Stimulated activated CD4-positive, alpha-beta T cell treated with anti-CD3 and anti-CD28 coated beads, Interleukin-1b, Interleukin-23, amount 100 ng/mL, for 48 hours (primary cell): ENCODE measurements around the gene RNF144A.

Experiments used
- DNase-seq: peaks from one replicate; pipeline ENCODE4 v3.0.0-alpha.2; 2020

RNF144A gene

DNA sequence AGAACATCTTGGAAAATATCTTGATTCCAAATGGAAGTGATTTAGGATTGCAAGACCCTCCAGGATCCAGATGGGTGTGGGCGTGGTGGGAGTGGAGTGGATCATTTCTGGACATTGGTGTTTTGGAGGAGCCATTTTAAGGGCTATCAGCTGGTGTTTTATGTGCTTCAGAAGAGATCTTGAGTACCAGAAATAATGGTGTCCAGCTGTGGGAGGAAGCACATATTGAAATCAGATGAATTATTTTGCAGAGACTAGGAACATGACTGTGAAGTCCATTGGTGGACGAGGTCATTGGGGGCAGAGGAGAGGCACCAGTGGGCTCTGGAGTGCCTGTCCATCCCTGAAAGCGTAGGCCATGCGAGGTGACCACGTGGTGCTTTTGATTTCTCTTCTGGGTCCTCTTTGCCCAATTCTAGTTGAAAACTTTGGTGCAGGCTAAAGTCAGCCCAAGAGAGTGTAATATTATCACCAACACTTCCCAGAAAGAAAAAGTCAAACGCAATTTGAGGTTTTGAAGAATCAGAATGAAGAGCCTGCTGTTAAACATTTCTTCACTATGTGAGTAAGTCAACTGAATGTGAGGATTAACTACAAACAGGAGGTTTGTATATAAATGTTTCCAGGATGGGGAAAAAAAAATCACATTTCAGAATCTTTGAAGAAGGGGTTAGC, 31.6 kb downstream of the RNF144A start:
- DNase-seq = no peak

DNA sequence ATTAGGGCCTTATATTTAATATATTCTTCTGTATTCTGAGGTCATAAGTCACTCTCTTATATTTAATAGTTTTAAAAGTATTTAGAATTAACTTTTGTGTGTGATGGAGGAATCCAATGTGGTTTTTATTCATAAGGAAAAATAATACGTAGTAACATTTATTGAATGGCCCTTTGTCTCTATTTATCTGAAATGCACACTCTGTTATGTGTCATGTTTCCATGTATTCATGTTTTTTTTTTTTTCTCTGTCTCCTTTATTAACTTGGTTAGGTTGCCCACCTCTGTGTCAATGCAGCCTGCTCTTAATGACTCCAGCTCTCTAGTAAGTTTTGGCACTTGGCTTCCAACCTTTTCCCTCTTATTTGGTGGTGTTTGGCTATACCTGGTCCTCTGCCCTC, 33.8 kb downstream of the RNF144A start:
- DNase-seq = no peak

DNA sequence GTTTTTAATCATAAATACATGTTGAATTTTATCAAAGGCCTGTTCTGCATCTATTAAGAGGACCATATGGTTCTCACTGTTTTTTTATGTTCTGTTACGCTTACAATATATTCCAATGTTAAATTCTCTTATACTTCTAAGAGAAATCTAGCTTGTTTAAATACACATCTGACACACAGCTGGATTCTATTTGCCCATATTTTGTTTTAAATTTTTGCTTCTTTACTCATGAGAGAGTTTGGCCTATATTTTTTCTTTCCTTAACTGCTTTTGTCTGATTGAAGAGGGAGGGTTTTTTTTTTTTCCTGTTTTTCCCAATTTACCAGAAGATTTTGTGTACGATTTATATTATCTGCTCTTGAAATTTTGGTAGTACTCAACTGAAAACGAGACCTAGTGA, 34.9 kb downstream of the RNF144A start:
- DNase-seq = no peak

DNA sequence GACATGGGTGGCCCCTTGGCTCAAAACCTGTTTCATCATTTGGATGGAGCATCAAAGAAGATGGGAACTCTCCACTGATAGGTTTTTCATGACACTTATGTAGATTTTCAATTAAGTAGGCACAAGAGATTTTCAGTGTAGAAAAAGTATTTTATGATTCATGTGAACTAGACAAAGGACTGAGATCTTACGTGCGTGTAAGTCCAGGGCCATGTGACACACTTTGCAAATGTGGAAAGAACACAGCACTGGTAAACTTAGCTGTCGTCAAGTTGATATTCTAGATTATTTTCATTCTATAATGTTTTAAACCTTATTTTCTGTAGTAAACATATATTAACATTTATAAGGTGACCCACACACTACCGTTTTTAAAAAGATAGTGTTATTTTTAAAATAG, 37.4 kb downstream of the RNF144A start:
- no peak for DNase-seq

DNA sequence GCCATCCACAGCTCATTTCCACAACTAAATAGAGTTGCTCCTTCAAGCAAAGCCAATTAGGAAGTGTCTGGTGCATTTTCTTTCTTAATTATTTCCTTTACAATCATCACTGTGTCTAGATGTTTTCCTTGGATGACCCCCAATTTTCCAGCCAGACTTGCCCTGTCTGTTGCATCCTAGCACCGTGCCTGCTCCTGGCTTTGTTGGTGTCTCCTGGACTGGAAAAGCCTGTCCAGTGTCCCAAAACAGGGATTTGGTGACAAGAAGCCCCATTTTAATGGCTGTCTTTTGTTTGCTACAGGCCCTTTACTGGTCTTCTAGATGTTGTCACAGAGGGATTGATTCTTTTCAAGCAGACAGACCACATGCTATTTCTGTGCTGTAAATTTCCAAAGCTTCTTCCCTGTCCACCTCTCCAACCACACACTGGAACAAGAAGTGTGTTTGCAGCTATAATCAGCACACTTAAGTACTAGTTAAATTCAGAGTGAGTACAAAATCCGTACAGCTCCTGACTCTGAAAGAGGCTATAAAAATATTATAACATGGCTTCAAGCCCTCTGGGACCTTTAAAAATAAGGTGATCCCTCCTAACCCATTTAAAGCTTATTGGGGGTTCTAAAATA, 38.4 kb downstream of the RNF144A start:
- no peak for DNase-seq

DNA sequence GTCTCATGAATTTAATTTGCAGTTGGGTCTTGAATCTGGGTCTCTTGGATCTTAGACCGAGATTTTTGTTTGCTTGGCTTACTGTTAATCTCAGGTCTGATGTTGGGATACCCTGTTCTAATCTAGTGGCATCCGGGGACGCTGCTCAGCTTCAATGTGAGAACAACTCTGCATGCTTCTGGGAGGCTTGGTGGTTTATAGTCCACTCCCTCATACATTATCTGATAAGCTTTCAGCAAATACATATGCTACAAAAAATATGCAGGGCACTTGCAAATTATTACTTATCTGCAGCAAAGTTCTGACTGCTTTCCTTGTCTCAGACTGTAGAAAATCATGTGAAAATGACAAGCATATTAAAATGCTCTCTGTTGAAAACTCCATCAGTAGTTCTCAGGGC, 39.4 kb downstream of the RNF144A start:
- DNase-seq = no peak

DNA sequence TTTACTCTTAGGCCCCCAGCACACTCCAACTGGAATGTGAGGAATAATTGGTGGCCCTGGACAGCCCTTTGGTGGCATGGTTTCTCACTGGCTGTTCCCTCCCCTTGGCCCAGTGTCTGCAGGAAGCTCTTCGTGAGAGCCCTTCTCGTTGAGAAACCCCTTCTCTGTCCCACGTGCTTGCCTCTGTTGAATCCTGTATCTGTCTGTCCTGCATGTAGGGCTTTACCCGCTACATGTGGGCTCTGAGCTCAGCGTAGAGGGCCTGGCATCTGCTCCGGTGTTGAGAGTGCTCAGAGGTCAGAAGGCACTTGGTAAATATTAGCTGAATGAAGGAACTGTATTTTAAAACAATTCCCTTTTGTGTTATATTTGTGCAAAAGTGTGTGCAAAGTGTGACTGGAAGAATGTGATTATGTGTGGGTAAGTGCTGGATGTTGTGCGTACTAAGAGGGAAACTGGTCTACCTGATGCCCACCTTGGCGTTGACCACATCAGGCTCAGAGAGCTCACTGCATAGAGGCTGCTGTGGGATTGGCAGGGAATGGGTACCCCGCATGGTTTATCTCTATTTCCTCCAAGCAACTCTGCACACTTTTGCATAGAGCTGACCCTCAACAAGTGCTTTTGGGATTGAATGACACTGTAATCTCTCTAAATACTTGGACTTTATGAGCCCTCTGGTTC, 40.0 kb downstream of the RNF144A start:
- no peak for DNase-seq

DNA sequence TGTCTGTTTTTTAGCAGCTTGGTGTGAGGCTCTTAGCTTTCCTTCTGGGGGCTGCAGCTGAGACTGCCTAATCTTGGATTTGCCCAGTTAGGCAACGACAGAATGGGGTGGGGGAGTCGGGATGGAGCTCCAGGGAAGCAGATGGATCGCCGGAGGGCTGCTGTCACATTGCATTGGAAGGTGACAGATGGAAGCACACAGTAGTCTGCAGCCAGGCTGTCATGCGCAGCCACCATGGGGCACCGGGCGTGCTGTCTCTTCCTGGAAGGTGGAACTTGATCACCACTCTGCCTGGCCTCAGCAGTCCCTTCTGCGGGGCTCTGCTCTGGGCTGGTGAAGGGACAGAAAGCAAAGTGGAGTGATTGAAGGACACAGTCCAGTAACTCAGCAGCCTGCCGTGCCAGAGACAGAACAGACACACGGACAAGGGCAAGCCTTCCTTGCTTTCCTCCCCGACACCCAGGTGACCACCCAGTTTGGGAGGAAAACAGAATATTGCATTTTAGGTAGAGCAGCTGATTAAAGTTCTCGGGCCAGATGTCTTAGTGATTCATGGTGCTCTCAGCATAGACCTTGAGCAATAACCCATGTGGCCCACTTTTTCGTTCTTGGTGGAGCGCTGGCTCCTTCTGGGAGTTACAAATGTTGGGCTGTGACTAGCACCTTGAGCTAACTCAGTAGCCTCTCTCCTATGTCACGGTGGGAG, 40.9 kb downstream of the RNF144A start:
- no peak for DNase-seq

DNA sequence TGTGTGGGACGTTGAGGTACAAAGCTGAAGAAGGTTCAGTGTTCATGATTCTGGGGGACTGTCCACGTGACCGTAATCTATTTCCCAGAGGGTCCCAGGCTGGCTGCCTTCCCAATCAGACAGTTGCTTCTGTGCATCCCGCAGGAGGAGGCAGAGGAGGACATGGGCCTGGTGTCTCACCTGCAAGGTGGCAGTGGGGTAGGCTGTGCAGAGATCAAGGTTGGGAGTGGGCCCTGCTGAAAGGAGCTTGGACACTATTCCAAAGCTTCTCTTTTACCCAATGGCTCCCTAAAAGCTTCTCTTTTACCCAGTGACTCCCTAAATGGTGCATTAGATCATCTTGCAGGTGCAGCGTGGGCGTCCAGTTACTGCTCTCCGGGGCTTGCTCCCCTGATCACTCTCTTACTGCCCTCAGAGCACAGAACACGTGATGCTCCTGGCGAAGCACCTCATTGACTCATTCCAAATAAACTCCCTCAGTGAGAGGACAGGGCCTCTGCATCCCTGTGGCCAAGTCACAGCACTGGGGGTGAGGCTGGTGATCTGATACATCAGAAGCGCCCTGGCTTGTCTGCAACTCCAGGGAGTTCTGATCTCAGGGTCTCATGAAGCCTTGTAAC, 41.5 kb downstream of the RNF144A start:
- no peak for DNase-seq

DNA sequence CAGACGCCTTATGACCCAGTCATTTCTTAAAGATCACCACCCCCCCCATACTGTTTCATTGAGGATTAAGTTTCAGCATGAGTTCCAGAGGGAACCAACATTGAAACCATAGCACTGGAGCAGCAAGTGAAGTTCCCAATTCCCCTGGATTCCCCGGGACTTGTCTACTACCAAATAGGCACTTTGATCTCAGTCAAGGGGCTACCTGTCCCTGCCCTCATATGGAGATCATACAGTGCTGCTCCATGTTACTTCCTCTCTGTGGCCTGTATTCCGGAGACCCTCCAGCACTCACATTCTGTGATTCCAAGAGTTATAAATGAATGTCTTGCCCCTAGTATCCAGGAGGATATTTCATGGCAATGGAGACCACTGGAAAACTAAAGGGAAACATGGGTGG, 42.5 kb downstream of the RNF144A start:
- no peak for DNase-seq

DNA sequence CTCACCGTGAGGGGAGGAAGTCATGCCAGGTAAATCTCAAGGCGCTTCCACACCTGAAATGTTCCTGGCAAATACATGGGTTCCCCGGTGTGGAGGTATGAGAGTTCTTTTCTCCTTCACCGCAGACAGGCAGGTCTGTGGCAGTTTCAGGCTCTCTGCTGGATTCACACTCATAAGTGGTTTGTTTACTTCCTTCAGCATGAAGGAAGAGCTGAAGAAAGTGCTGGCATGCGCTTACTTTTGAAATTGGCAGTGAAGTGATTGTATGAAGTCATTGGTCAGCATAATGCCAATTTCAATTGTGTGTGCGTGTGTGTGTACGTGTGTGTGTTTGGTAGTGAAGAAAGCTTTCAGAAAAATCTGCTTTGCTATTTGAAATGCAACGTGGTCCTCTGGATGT, 43.4 kb downstream of the RNF144A start:
- DNase-seq = no peak

DNA sequence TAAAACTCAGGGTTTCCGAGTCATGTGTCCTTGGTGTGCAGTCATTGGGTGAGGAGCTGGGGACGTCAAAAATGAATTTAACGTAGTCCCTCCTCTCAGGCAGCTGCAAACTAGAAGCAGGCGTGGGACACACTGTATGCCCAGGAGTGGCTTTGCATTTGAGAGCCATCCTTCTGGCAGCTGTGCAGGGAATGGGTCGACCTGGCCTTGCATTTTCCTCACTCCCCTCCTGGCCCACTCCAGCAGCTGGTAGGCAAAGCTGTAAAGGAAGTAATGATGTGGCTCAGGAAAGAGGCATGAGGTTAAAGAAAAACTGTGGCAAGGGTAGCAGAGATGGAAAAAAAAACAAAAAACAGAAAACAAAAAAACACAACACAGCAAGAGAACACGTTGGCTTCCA, 46.5 kb downstream of the RNF144A start:
- DNase-seq = no peak

DNA sequence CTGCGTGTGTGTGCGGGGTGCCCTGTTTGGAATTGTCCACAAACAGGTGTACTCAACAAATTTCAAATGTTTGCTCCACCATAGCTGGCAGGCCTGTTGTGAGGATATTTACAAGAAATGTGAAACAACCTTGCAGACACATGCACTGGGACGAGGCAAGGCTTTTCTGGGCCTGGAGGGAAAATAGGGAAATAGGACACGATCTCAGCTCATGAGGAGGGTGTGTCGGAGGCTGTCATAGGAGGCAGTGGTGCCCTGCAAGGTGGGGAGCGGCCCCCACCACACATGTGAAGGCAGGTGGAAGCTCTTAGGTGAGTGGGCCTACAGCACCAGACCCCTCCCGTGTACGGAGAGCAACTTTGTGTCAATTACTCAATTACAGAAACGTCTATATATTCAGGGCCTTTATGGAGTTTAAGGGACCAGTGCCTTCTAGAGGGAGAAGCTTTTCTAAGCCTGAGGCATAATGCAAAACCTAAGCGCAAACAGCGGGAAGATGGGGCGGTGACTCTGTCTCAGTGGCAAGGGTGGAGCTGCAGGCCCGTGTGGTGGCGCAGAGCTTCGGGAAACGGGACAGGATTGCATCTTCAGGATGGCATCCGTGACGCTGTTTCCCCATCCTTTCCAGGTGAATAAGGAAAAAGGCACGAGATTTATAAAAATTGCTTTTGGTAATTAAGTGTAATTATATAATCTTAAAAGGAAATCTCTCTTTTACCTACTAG, 48.0 kb downstream of the RNF144A start:
- DNase-seq = no peak

DNA sequence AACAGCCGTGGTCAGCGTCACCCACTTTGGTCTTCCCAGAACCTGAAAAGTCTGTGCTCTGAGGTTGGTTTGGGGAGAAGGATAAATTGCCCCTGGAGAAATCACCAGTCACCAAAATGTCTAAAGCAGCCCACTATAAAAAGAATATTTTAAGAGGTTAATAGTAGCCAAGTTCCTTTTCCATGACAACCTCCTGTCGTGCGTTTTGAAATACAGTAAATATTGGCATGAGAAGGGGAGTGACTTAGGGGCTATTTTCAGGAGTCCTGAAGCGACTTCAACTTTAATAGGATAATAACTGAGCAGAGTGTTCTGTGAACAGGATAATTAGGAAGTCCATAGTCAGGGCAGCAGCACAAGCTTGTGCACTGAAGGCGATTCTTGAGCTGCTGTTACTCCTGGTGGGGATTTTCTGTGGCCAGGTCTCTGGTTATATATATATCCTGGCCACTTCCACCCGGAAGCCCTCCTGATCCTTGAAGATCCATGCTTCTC, 49.3 kb downstream of the RNF144A start:
- DNase-seq = no peak

DNA sequence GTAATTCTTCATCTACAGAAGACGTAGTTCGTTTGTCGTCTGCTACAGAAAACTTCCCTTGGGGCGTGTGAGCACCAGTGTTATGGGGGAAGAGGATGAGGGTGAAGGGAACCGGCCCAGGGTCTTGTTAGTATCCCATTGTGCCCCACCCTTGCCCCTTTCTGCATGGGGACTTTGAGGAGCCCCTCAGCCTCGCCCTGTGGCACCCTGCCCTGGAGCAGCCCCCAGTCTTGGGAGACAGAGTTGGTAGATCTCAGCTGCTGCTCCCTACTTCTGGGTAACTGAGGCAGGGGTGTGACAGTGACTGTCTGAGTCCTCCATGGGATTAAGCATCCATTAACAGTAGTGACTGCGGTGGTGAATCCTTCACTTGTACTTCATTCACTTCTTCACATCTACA, 50.1 kb downstream of the RNF144A start:
- DNase-seq = no peak

DNA sequence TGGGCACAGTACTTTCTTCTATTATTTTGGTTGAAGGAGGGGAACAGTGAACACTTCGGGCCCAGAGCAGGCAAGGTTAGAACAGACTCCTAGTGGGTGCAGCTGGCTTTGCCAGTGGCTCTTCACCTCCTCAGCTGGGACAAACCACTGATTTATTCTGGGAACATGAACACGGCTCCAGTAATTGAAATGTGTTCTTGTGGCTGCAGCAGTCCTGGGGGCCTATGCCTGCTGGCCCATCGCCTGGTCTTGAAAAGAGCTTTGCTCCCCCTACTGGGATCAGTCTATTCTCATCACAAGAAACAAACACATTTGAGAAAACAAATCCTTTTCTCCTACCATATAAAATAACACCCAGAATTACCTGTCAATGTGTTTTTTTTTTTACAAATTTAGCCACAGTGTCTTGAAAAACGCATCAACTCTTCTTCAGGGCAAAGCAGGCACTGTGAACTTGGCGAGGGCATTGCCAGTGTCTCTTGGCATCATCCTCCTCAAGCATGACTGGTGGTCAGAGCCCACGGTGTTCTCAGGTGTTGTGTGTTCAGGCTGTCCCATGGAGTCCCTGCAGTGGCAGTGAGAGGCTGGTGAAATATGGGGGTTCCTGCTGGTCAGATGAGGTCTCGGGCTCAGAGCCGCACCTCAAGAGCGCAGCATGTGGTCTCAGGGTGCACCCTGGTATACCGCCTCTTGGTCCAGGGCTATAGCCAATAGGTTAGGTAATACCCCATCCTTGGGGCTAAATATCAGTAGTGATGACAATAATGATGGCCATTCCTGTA, 51.3 kb downstream of the RNF144A start:
- DNase-seq = no peak

DNA sequence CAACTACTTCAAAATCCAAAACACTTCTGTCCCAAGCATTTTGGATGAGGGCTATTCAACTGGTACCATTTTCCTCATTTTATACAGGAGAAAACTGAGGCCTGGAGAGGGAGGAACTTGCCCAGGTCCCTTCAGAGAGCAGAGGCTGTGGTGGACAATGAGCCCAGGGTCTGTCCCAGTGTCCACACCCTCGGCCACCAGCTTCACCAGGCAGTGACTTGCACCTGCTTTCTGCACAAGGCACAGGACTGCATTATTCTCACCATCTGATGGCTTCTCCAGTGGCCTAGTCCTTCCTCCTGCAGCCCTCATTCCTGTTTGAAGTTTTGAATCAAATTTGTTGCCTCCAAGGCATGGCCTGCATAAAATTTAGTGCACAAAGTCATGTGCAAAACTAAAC, 53.3 kb downstream of the RNF144A start:
- no peak for DNase-seq

DNA sequence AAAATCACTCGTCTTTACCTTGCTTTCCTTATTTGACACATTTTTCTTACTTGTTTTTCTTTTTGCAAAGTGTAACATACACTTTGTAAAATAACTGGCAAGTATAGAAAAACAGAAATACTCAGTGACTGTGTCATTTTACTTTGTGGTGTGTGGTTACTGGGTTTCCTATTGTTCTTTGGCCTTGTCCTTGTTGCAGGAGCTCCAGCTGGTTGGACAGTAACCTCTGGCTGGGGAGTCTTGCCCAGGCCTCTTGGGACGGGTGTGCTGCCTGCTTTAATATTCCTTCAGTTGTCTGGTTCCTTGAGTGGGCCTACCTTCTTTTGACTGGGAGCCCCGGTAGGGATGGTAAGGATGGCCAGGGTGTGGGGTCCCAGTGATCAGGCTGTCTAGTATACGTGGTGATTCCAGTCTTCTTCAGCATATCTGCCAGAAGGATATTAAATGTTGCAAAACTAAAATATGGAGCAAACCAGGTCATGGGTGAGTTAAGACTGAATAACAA, 53.8 kb downstream of the RNF144A start:
- DNase-seq = no peak

DNA sequence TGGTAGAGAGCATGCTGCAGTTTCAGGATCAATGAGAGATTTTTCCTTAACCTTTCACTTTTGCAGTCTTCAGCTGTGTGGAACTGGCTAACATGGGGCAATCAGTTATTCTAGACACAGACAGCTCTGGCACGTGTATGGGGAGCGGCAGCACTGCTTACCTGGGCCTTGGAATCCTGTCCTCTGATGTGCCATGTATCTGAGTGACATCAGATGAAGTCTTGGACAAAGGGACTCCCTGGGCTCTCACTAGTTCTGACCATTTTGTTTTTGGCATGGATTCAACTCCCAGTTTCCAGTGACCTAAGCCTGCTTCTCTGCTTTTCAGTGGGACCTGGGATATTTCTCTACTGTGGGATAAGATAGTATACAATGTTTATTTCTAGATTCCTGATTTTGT, 54.3 kb downstream of the RNF144A start:
- no peak for DNase-seq

DNA sequence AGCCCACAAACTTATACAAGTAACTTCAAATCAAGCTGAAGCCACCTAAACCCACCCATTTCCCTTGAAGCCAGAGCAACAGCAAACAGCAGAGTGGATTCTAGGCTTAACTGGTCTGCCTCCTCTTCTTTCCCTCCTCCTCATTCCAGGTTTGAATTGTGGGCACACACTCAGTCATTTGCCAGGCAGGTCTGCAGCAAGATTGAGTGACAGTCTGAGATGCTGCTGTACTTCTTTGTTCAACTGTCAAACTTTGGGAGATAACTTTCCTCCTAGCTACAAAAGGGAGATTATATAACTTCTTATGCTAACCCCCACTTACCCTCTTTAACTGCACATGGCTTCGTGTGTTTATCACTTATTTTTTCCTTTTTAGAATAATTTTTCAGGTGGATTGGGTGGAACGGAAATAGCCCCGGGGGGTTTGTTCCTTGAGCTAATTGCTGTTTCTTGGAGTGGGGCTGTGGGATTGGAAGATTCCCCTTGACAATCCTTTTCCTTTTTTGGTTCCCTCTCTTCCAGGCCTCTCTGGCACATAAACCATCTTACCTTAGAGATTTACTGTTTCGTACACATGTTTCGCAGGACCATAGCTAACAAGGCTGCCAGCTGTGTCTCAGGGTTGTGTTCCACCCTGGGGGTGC, 55.0 kb downstream of the RNF144A start:
- DNase-seq = no peak
